Right atrium auricular region (tissue), 2 donors: ENCODE measurements around the gene ZNF627. TPM values are rescaled to one million over a fixed set of nuclear protein-coding genes. Genes with fewer than 3 reads are reported as not detected.

Experiments
- DNase-seq: peaks from one replicate; pipeline ENCODE4 v3.0.0-alpha.2; 2019; ENCODE audit warnings: low spot score
- H3K27ac ChIP-seq, 2 donors: fragments of 200-600 bp; sonication (generic); 1 replicate in 1 of 2; 2 replicates in 1 of 2; pipeline ENCODE4 v1.5.1; 2016 to 2019
- H3K27me3 ChIP-seq, 2 donors: fragments of 200-600 bp; sonication (generic); one replicate each; pipeline versions ENCODE4 v1.5.1 to v1.6.0; 2017 to 2019
- H3K36me3 ChIP-seq: fragments of 200-600 bp; sonication (generic); one replicate; pipeline ENCODE4 v1.5.1; 2016
- H3K4me1 ChIP-seq, 2 donors: fragments of 200-600 bp; sonication (generic); one replicate each; pipeline versions ENCODE4 v1.5.1 to v1.6.0; 2017 to 2019
- H3K4me3 ChIP-seq, 2 donors: fragments of 200-600 bp; sonication (generic); 1 replicate in 1 of 2; 2 replicates in 1 of 2; pipeline ENCODE4 v1.5.1; 2017 to 2019; ENCODE audit warnings: mild to moderate bottlenecking in 1 of 2, moderate library complexity in 1 of 2
- H3K9me3 ChIP-seq, 2 donors: fragments of 200-600 bp; sonication (generic); one replicate each; pipeline ENCODE4 v1.5.1; 2019
- CTCF ChIP-seq, 2 donors: fragments of 200-600 bp; sonication (generic); IDR thresholded peaks; one replicate each; pipeline ENCODE4 v1.5.1; 2019; ENCODE audit warnings: antibody characterized with exemption in 2 of 2
- total RNA-seq, 2 donors: library from RNA; depleted of rRNA; stranded (reverse); fragments of >200 nt; gene quantifications; one replicate each; pipeline ENCODE4 v1.1.0, GENCODE V29; 2016

The ZNF627 gene
- total RNA-seq, 2 donors from 2014 or later: 6.0 to 6.7 TPM

DNA sequence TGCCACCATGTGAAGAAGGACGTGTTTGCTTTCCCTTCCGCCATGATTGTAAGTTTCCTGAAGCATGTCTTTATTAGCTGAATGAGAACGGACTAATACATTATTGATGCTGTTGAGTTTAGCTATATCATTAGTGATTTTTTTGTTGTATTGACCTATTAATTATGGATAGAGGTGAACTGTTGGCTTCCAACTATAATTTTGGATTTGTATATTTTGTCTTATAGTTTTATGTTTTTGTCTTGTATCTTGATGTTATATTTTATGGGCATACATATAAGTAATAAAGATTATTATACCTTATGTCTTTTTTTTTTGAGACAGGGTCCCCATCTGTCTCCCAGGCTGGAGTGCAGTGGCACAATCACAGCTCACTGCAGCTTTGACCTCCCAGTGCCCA is 45.6 kb downstream of the ZNF627 start:
- DNase-seq: no peak
- Histone ChIP-seq H3K27ac (no peak overlapping the region), H3K4me1 (no peaks in the 10 kb centered on the region), H3K4me3 (no peak overlapping the region), H3K9me3 (no peaks in the 10 kb centered on the region), H3K27me3 (no peaks in the 10 kb centered on the region), H3K36me3 (no peaks in the 10 kb centered on the region)
- no peak for TF ChIP-seq CTCF (IDR thresholded peaks at IDR 0.05)

DNA sequence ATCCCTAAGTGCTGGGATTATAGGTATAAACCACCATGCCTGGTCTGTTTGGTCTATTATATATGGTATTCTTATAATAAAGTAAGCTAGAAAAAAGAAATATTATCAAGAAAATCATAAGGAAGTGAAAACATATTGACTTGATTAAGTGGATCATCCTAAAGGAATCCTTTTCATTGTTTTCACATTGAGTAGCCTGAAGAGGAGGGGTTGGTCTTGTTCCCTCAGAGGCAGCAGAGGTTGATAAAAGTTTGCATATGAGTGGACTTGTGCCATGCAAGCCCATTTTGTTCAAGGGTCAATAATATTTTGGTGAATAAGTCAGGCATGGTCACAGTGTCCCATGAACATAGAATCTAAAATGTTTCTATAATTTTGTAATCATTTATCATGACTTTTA is 52.7 kb downstream of the ZNF627 start:
- Histone ChIP-seq H3K4me3 (no peak overlapping the region), H3K4me1 (no peaks in the 10 kb centered on the region), H3K27ac (no peak overlapping the region), H3K36me3 (no peaks in the 10 kb centered on the region), H3K9me3 (peaks cover 8 to 34% of the 10 kb centered on the region in 2 donors), H3K27me3 (no peaks in the 10 kb centered on the region)
- no peak for TF ChIP-seq CTCF (IDR thresholded peaks at IDR 0.05)
- DNase-seq: no peak

GRCh38 chr19:11651062-11651461 is 53.8 kb downstream of the ZNF627 start:
- H3K36me3 ChIP-seq: no peaks in the 10 kb centered on the region
- no peak for DNase-seq
- H3K27ac ChIP-seq: no peak overlapping the region
- no peaks in the 10 kb centered on the region for H3K27me3 ChIP-seq
- H3K9me3 ChIP-seq: peaks cover 8 to 34% of the 10 kb centered on the region in 2 donors
- no peak for TF ChIP-seq CTCF (IDR thresholded peaks at IDR 0.05)
- H3K4me1 ChIP-seq: no peaks in the 10 kb centered on the region
- H3K4me3 ChIP-seq: no peak overlapping the region

DNA sequence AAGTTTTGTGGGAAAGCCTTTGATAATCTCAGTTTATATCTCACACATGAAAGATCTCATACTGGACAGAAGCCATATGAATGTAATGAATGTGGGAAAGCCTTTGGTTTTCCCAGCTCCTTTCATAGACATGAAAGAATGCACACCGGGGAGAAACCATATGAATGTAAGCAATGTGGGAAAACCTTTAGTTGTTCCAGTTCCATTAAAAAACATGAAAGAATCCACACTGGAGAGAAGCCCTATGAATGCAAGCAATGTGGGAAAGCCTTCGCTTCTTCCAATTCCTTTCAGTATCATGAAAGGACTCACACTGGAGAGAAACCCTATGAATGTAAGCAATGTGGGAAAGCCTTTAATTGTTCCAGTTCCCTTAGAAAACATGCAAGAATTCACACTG is 54.8 kb downstream of the ZNF627 start:
- Histone ChIP-seq H3K4me3 (no peak overlapping the region), H3K9me3 (peaks cover 8 to 34% of the 10 kb centered on the region in 2 donors), H3K4me1 (no peaks in the 10 kb centered on the region), H3K27ac (no peak overlapping the region), H3K27me3 (no peaks in the 10 kb centered on the region), H3K36me3 (no peaks in the 10 kb centered on the region)
- no peak for TF ChIP-seq CTCF (IDR thresholded peaks at IDR 0.05)
- DNase-seq: no peak

DNA sequence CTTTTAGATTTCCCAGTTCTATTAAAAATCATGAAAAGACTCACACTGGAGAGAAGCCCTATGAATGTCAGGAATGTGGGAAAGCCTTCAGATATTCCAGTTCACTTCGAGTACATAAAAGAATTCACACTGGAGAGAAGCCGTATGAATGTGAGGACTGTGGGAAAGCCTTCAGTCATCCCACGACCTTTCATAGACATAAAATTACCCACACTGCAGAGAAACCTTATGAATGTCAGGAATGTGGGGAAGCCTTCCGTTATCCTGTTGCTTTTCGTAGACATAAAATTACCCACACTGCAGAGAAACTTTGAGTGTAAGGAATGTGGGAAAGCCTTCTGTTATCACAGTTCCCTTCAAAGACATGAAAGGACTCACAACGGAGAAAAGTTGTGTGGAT is 55.2 kb downstream of the ZNF627 start:
- no peak overlapping the region for H3K27ac ChIP-seq
- no peak for TF ChIP-seq CTCF (IDR thresholded peaks at IDR 0.05)
- DNase-seq: no peak
- H3K9me3 ChIP-seq: peaks cover 8 to 34% of the 10 kb centered on the region in 2 donors
- H3K4me1 ChIP-seq: no peaks in the 10 kb centered on the region
- H3K36me3 ChIP-seq: no peaks in the 10 kb centered on the region
- no peaks in the 10 kb centered on the region for H3K27me3 ChIP-seq
- no peak overlapping the region for H3K4me3 ChIP-seq

- peaks cover 8 to 21% of the 10 kb centered on the region in 2 donors for H3K9me3 ChIP-seq
- no peak for DNase-seq
- no peaks in the 10 kb centered on the region for H3K4me1 ChIP-seq
- no peak overlapping the region for H3K4me3 ChIP-seq
- H3K27ac ChIP-seq: no peak overlapping the region
- H3K27me3 ChIP-seq: no peaks in the 10 kb centered on the region
- no peaks in the 10 kb centered on the region for H3K36me3 ChIP-seq
- TF ChIP-seq CTCF (IDR thresholded peaks at IDR 0.05): no peak
Measured at GRCh38 chr19:11656535-11656934, 59.3 kb downstream of the ZNF627 start.
